Endothelial cell of umbilical vein (primary cell): ENCODE results near the gene LRP1-AS. TPM values are rescaled to one million over a fixed set of nuclear protein-coding genes. Genes with fewer than 3 reads are reported as not detected.

ENCODE experiments used
- BruUV-seq: library from RNA; stranded (reverse); fragments of 400-500 nt; replicated peaks from 2 replicates; lab custom pipeline; 2021; lab: Mats Ljungman, UMichigan
- CTCF ChIA-PET: fragments of 300-600, 350-600 bp; sonication (Branson Sonifier 250); formaldehyde crosslinking; loops from one replicate; lab custom pipeline; 2021; ENCODE audit warnings: antibody characterized with exemption, inconsistent platforms; lab: Charles Lee
- POLR2A ChIA-PET: fragments of 300-600, 350-600 bp; sonication (Branson Sonifier 250); formaldehyde crosslinking; loops from one replicate; lab custom pipeline; 2021; ENCODE audit warnings: antibody characterized with exemption, inconsistent platforms; lab: Charles Lee
- DNase-seq: peaks from one replicate; pipeline ENCODE4 v3.0.0-alpha.2; 2011; ENCODE audit warnings: low read depth, low spot score
- FAIRE-seq: peaks from 2 replicates; lab custom pipeline; 2011; peaks lifted over from hg19 to GRCh38; lab: Jason Lieb, UNC
- H2AFZ ChIP-seq: 2 replicates; pipeline ENCODE4 v1.6.0; 2012; ENCODE audit warnings: low read depth, low read length, control low read depth, inconsistent platforms
- H3K27ac ChIP-seq: 2 replicates; pipeline ENCODE4 v1.5.1; 2011; ENCODE audit warnings: low read depth, mild to moderate bottlenecking, control low read depth, low read length, moderate library complexity; ENCODE audit not compliant: insufficient read depth
- H3K27me3 ChIP-seq, 2 experiments: 2 replicates each; pipeline versions ENCODE4 v1.6.0 to v1.6.1; 2011; ENCODE audit warnings: low read length in 2 of 2, mixed read lengths in 1 of 2; ENCODE audit not compliant: control insufficient read depth in 2 of 2, insufficient read depth in 2 of 2
- H3K36me3 ChIP-seq, 2 experiments: 2 replicates in 1 of 2; 3 replicates in 1 of 2; pipeline ENCODE4 v1.5.1; 2011; ENCODE audit warnings: low read length in 2 of 2, mild to moderate bottlenecking in 1 of 2, moderate library complexity in 1 of 2; ENCODE audit not compliant: control insufficient read depth in 2 of 2, insufficient read depth in 2 of 2; ENCODE audit errors: extremely low read depth in 1 of 2
- H3K4me1 ChIP-seq: 3 replicates; pipeline ENCODE4 v1.5.1; 2011; ENCODE audit warnings: mild to moderate bottlenecking, low read length; ENCODE audit not compliant: control insufficient read depth, insufficient read depth; ENCODE audit errors: extremely low read depth
- H3K4me2 ChIP-seq: 2 replicates; pipeline ENCODE4 v1.6.1; 2011; ENCODE audit warnings: low read length, control low read depth, mixed read lengths; ENCODE audit not compliant: insufficient read depth
- H3K4me3 ChIP-seq, 3 experiments: fragments of 200-600 bp in 1 of 3; sonication (generic), shearing (Covaris generic) in 1 of 3; replicated peaks in 1 of 3; 2 replicates each; pipeline ENCODE4 v1.5.1; 2011 to 2016; ENCODE audit warnings: control low read depth in 3 of 3, low read length in 3 of 3, mild to moderate bottlenecking in 2 of 3, inconsistent platforms in 1 of 3, low read depth in 1 of 3, moderate library complexity in 1 of 3; ENCODE audit not compliant: insufficient read depth in 1 of 3
- H3K79me2 ChIP-seq: 2 replicates; pipeline ENCODE4 v1.6.0; 2012; ENCODE audit warnings: low read length, inconsistent platforms; ENCODE audit not compliant: control insufficient read depth, insufficient read depth
- H3K9ac ChIP-seq: replicated peaks from 2 replicates; pipeline ENCODE3; 2011; ENCODE audit warnings: low read length, control low read depth; ENCODE audit not compliant: insufficient read depth; ENCODE audit errors: extremely low read depth
- H3K9me1 ChIP-seq: replicated peaks from 3 replicates; pipeline ENCODE4 v1.6.0; 2011; ENCODE audit warnings: mild to moderate bottlenecking, low read length; ENCODE audit not compliant: control insufficient read depth, insufficient read depth; ENCODE audit errors: extremely low read depth
- H3K9me3 ChIP-seq: replicated peaks from 2 replicates; pipeline ENCODE4 v1.5.1; 2012; ENCODE audit warnings: low read length, inconsistent platforms; ENCODE audit not compliant: control insufficient read depth, insufficient read depth
- H4K20me1 ChIP-seq: replicated peaks from 2 replicates; pipeline ENCODE3; 2011; ENCODE audit warnings: mild to moderate bottlenecking, low read length; ENCODE audit not compliant: control insufficient read depth, insufficient read depth; ENCODE audit errors: extremely low read depth
- EZH2 ChIP-seq: IDR thresholded peaks from 2 replicates; pipeline ENCODE4 v1.6.1; 2012; ENCODE audit warnings: borderline replicate concordance, low read depth, mild to moderate bottlenecking, moderate library complexity, low read length, inconsistent platforms; ENCODE audit not compliant: severe bottlenecking
- FOS ChIP-seq: IDR thresholded peaks from 2 replicates; pipeline ENCODE4 v1.6.1; 2011; ENCODE audit warnings: mild to moderate bottlenecking, low read length, moderate library complexity, borderline replicate concordance; ENCODE audit not compliant: insufficient read depth
- GATA2 ChIP-seq: IDR thresholded peaks from 2 replicates; pipeline ENCODE4 v1.7.0; 2011; ENCODE audit warnings: low read depth, mild to moderate bottlenecking, moderate library complexity, mixed read lengths, low read length; ENCODE audit not compliant: insufficient read length, insufficient read depth
- JUN ChIP-seq: IDR thresholded peaks from 2 replicates; pipeline ENCODE4 v1.6.1; 2011; ENCODE audit warnings: borderline replicate concordance, low read depth; ENCODE audit not compliant: insufficient read length, insufficient read depth
- MYC ChIP-seq: IDR thresholded peaks from one replicate; pipeline ENCODE4 v1.6.1; 2011; ENCODE audit warnings: mild to moderate bottlenecking, low read depth, low read length
- POLR2A ChIP-seq: IDR thresholded peaks from 2 replicates; pipeline ENCODE4 v1.6.1; 2012; ENCODE audit warnings: low read depth, mild to moderate bottlenecking, control low read depth, low read length
- POLR2AphosphoS5 ChIP-seq: IDR thresholded peaks from 2 replicates; pipeline ENCODE4 v1.6.1; 2012; ENCODE audit warnings: low read depth, mild to moderate bottlenecking, control low read depth, low read length, moderate library complexity; ENCODE audit not compliant: insufficient read depth
- dilution Hi-C: fragments of 300-500 bp; cut with MboI; formaldehyde crosslinking; loops from one replicate; pipeline ENCODE4 v1.15.0; 2019; ENCODE audit warnings: low sequenced_read_pairs; ENCODE audit not compliant: extremely low pct_ligation_motif_present
- intact Hi-C: fragments of 100-400 bp; cut with micrococcal nuclease; formaldehyde crosslinking; loops from one replicate; pipeline ENCODE4 v1.10.0; 2022
- polyA plus RNA-seq, 4 experiments: library from polyadenylated mRNA; depleted of rRNA in 3 of 4; stranded (reverse) in 3 of 4; unstranded in 1 of 4; fragments of >200 nt; gene quantifications; 2 replicates each; pipeline versions ENCODE4 v1.2.1 to v1.2.3, GENCODE V29; 2011 to 2012; ENCODE audit warnings: missing spikeins in 1 of 4
- total RNA-seq: library from RNA; stranded (reverse); gene quantifications from 2 replicates; pipeline ENCODE4 v1.2.3, GENCODE V29; 2021
- TF ChIP-seq, protein P1 (sequence below): IDR thresholded peaks from 2 replicates; pipeline ENCODE4 v1.6.1; 2011; ENCODE audit not compliant: insufficient read depth, insufficient read length
- TF ChIP-seq, protein P2 (sequence below), 2 donors: IDR thresholded peaks; 1 replicate in 1 of 2; 2 replicates in 1 of 2; pipeline ENCODE4 v1.5.1; 2011; ENCODE audit warnings: low read length in 2 of 2, mild to moderate bottlenecking in 2 of 2, moderate library complexity in 2 of 2, control low read depth in 1 of 2, inconsistent platforms in 1 of 2, low read depth in 1 of 2; ENCODE audit not compliant: insufficient read depth in 1 of 2; ENCODE audit errors: extremely low read depth in 1 of 2

The LRP1-AS gene
- total and polyA plus RNA-seq, 2 donors (not counting 3 experiments of a cell fraction or from before 2014, with no cell fraction given): not detected

DNA sequence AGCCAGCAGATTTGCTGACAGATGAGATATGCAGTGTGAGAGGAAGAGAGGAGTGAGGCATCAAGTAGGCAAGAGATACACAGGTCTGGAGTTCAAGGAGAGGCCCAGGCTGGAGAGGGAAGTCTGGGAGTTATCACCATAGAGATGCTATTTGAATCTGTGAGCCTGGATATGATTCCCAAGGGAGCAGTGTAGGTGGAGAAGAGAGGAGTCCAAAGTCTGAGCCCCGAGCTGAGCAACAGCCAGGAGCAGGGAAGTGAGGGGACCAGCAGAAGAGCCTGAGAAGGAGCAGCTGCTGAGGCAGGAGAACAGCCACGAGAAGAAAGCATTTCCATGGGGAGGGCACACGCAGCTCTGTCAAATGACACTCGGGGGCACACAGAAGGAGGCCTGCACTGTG, 49.0 kb upstream of the LRP1-AS start:
- Histone ChIP-seq H3K4me3 (no peak overlapping the region), H3K79me2 (no peaks in the 10 kb centered on the region), H3K36me3 (no peaks in the 10 kb centered on the region), H3K4me1 (no peaks in the 10 kb centered on the region), H3K27ac (no peak overlapping the region), H3K9me3 (no peaks in the 10 kb centered on the region), H3K4me2 (no peak overlapping the region), H4K20me1 (no peaks in the 10 kb centered on the region), H3K27me3 (no peaks in the 10 kb centered on the region), H3K9ac (no peak overlapping the region), H3K9me1 (no peaks in the 10 kb centered on the region), H2AFZ (no peak overlapping the region)
- FAIRE-seq (no peak), DNase-seq (no peak)
- dilution Hi-C loops: no loop called here
- ChIA-PET CTCF (interaction anchor here (1.0 to 1.9 kb wide), 3 partner anchors 11 to 46 kb away, joined by 3 to 5 read pairs (median 4); no protein-coding TSS in a partner anchor), POLR2A (no interaction called here)
- intact Hi-C loops: no loop called here
- TF ChIP-seq MYC (no peak), JUN (no peak), GATA2 (no peak), POLR2AphosphoS5 (no peak), POLR2A (no peak), EZH2 (no peak), FOS (no peak)
- TF ChIP-seq, protein P1, sequence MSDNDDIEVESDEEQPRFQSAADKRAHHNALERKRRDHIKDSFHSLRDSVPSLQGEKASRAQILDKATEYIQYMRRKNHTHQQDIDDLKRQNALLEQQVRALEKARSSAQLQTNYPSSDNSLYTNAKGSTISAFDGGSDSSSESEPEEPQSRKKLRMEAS: no peak
- TF ChIP-seq, protein P2, sequence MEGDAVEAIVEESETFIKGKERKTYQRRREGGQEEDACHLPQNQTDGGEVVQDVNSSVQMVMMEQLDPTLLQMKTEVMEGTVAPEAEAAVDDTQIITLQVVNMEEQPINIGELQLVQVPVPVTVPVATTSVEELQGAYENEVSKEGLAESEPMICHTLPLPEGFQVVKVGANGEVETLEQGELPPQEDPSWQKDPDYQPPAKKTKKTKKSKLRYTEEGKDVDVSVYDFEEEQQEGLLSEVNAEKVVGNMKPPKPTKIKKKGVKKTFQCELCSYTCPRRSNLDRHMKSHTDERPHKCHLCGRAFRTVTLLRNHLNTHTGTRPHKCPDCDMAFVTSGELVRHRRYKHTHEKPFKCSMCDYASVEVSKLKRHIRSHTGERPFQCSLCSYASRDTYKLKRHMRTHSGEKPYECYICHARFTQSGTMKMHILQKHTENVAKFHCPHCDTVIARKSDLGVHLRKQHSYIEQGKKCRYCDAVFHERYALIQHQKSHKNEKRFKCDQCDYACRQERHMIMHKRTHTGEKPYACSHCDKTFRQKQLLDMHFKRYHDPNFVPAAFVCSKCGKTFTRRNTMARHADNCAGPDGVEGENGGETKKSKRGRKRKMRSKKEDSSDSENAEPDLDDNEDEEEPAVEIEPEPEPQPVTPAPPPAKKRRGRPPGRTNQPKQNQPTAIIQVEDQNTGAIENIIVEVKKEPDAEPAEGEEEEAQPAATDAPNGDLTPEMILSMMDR (IDR thresholded peaks at IDR 0.05; ENCODE audit: extremely low read depth in 1 of 2, insufficient read depth in 1 of 2, low read depth in 1 of 2, low read length in 2 of 2): no peak
- BruUV-seq: no TSS peak
